Adrenal gland (tissue), 12 donors: ENCODE data around the gene MCU. TPM values are rescaled to one million over a fixed set of nuclear protein-coding genes. Genes with fewer than 3 reads are reported as not detected.
"Not testable (repeated sequence)": the region's sequence is repeated elsewhere in the genome, so short reads cannot be mapped to it uniquely, and the experiment has no call there.

Source experiments
- DNase-seq, 7 donors: peaks; one replicate each; pipeline ENCODE4 v3.0.0-alpha.2; 2019 to 2020
- H3K27ac ChIP-seq, 5 donors: fragments of 200-600 bp; sonication (generic) in 4 of 5; 1 replicate in 3 of 5; 2 replicates in 2 of 5; pipeline versions ENCODE4 v1.5.1 to v1.8.0; 2016 to 2020; ENCODE audit warnings: mild to moderate bottlenecking in 1 of 5
- H3K27me3 ChIP-seq: fragments of 200-600 bp; 2 replicates; pipeline ENCODE4 v1.8.0; 2021
- H3K36me3 ChIP-seq, 2 donors: fragments of 200-600 bp; replicated peaks in 1 of 2; 1 replicate in 1 of 2; 2 replicates in 1 of 2; pipeline versions ENCODE4 v1.5.1 to v1.8.0; 2018 to 2022
- H3K4me1 ChIP-seq, 2 donors: fragments of 200-600 bp; replicated peaks in 1 of 2; 1 replicate in 1 of 2; 2 replicates in 1 of 2; pipeline versions ENCODE4 v1.5.1 to v1.8.0; 2018 to 2021
- H3K4me3 ChIP-seq, 4 donors: fragments of 200-600 bp; sonication (generic) in 3 of 4; one replicate each; pipeline ENCODE4 v1.5.1; 2016 to 2018
- H3K9me3 ChIP-seq, 3 donors: fragments of 200-600 bp; sonication (generic) in 1 of 3; replicated peaks in 1 of 3; 1 replicate in 2 of 3; 2 replicates in 1 of 3; pipeline versions ENCODE4 v1.5.1 to v1.8.0; 2016 to 2021
- CTCF ChIP-seq, 6 experiments: fragments of 450-650 bp in 4 of 6; fragments of 200-600 bp in 2 of 6; sonication (generic) in 1 of 6; IDR thresholded peaks; 1 replicate in 5 of 6; 2 replicates in 1 of 6; pipeline versions ENCODE4 v1.5.1 to v1.8.0; 2016 to 2021; ENCODE audit warnings: antibody characterized with exemption in 6 of 6, mild to moderate bottlenecking in 2 of 6, moderate library complexity in 1 of 6
- POLR2A ChIP-seq, 2 donors: fragments of 450-650 bp; IDR thresholded peaks; one replicate each; pipeline ENCODE4 v1.6.1; 2017; ENCODE audit warnings: antibody characterized with exemption in 2 of 2, mild to moderate bottlenecking in 2 of 2, moderate library complexity in 1 of 2
- WGBS, 4 donors: extraction: QIAGEN DNeasy Blood & Tissue Kit in 2 of 4; methylation state at CpG; one replicate each; pipeline versions ENCODE4 v1.1.5 to v1.1.7; 2013 to 2017; 5-methylcytosine and 5-hydroxymethylcytosine counted together
- intact Hi-C, 2 donors: fragments of 100-400 bp; cut with DNase I; formaldehyde crosslinking; loops; one replicate each; pipeline versions ENCODE4 v1.14.1 to v1.15.0; 2022 to 2023
- polyA plus RNA-seq, 3 donors: library from polyadenylated mRNA; stranded (reverse); fragments of 200-250 nt in 2 of 3; fragments of 350-450 nt in 1 of 3; fragmentation: Illumina TruSeq in 1 of 3; extraction: RNeasy Lipid Tissue Mini Kit (QIAGEN cat#74804) in 1 of 3; gene quantifications; one replicate each; pipeline ENCODE4 v1.2.3, GENCODE V29; 2013 to 2014
- total RNA-seq, 9 donors: library from RNA; depleted of rRNA in 4 of 9; stranded (reverse); fragments of >200 nt in 4 of 9; fragments of 120-200 nt in 1 of 9; fragmentation: NEBNext Ultra II Directional in 1 of 9; extraction: Animal tissue kit (Norgen Biotek cat#: 25700) in 1 of 9; gene quantifications; one replicate each; pipeline versions ENCODE4 v1.1.0 to v1.2.4, GENCODE V29; 2013 to 2023
- donor health status: healthy with polysubstance abuse.
- donor health status: Bipolar disorder and iron deficiency.
- donor health status: DM: yes; HTN: yes; CAD: no.
- donor health status: DM: no; HTN: no; CAD: no.
- donor health status: DM: no; HTN: no; CAD: no.
- donor health status: DM: yes; HTN: yes; CAD: no.

The MCU gene
- total and polyA plus RNA-seq, 12 donors = 6.4 to 22.2 (median 14.9) TPM

GRCh38 chr10:72753760-72754231 is 61.9 kb downstream of the MCU start:
- WGBS, 4 donors = 77 to 92% (median 85%) methylated on average over 3 of the region's 3 CpGs
- intact Hi-C loops = no loop called here
- Histone ChIP-seq H3K4me3 (no peak overlapping the region), H3K9me3 (no peaks in the 10 kb centered on the region), H3K36me3 (no peaks in the 10 kb centered on the region), H3K27ac (no peak overlapping the region), H3K4me1 (no peaks in the 10 kb centered on the region), H3K27me3 (no peaks in the 10 kb centered on the region)
- TF ChIP-seq CTCF (IDR thresholded peaks at IDR 0.05) = no peak
- no peak for TF ChIP-seq POLR2A (IDR thresholded peaks at IDR 0.05)
- no peak for DNase-seq

- H3K4me3 ChIP-seq = no peak overlapping the region
- H3K4me1 ChIP-seq = no peaks in the 10 kb centered on the region
- no peaks in the 10 kb centered on the region for H3K36me3 ChIP-seq
- no peak for DNase-seq
- intact Hi-C loops = no loop called here
- H3K27ac ChIP-seq = no peak overlapping the region
- no peak for TF ChIP-seq POLR2A (IDR thresholded peaks at IDR 0.05)
- TF ChIP-seq CTCF (IDR thresholded peaks at IDR 0.05) = no peak
- no peaks in the 10 kb centered on the region for H3K27me3 ChIP-seq
- no peaks in the 10 kb centered on the region for H3K9me3 ChIP-seq
- 94 to 99% (median 96%) methylated on average over 2 of the region's 2 CpGs for WGBS, 4 donors
Observed at GRCh38 chr10:72754275-72755032, 62.5 kb downstream of the MCU start.

DNA sequence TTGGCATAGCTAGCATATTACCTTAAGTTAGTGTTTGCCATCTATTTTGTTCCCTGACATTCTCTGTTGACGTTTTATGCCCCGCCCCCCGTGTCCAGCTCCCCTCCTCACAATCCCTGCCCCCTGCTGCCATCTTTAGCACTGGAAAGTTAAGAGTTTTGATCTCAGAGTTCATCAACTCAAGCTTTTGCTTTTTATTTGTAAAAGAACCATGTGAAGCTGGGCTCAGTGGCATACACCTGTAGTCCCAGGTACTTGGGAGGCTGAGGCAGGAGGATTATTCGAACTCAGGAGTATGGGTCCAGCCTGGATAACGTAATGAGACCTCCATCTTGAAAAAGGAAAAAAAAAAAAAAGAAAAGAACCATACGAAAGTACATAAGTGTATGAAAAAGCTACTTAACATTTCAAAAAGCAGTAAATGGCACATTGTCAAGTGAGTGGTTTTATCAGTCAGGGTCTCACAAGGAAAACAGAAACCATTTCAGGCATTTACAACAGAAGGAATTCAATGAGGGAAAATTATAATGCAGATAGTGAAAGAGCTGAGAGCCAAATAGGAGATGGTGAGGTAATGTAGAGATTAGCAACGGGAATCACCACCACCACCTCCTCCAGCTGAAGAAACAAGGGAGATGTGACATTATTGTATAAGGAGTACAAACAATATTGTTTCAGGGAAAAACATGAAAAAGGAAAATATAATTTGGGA is 64.9 kb downstream of the MCU start:
- no peaks in the 10 kb centered on the region for H3K4me1 ChIP-seq
- H3K36me3 ChIP-seq = no peaks in the 10 kb centered on the region
- no peak overlapping the region for H3K27ac ChIP-seq
- intact Hi-C loops = no loop called here
- TF ChIP-seq POLR2A (IDR thresholded peaks at IDR 0.05) (no peak), CTCF (IDR thresholded peaks at IDR 0.05) (no peak)
- H3K27me3 ChIP-seq = no peaks in the 10 kb centered on the region
- DNase-seq = no peak
- 82 to 86% (median 86%) methylated on average over 7 of the region's 7 CpGs for WGBS, 4 donors
- no peak overlapping the region for H3K4me3 ChIP-seq
- H3K9me3 ChIP-seq = no peaks in the 10 kb centered on the region

DNA sequence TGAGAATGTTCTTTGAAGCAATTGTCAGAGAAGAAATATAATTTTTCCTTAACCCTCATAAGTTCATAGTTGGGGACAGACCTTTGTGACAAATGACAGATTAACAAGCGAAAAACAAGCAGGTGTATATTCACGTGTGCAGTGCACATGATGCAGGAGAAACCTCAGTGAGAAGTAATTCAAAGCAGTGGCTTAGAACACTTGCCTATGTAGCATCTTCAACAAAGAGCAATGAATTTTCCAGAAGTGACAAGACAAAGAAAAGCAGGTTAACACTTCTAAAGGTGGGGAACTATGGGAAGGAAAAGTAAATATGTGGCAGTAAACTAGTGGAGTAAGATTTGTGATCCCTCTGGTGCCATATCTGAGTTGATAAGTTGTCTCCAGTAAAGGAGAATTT is 65.8 kb downstream of the MCU start:
- Histone ChIP-seq H3K27ac (no peak overlapping the region), H3K27me3 (no peaks in the 10 kb centered on the region), H3K4me3 (no peak overlapping the region), H3K4me1 (no peaks in the 10 kb centered on the region), H3K36me3 (no peaks in the 10 kb centered on the region), H3K9me3 (no peaks in the 10 kb centered on the region)
- no peak for TF ChIP-seq CTCF (IDR thresholded peaks at IDR 0.05)
- TF ChIP-seq POLR2A (IDR thresholded peaks at IDR 0.05) = no peak
- intact Hi-C loops = no loop called here
- DNase-seq = no peak
- WGBS, 4 donors = 92 to 97% (median 95%) methylated on average over 2 of the region's 2 CpGs

GRCh38 chr10:72758930-72759329 is 67.0 kb downstream of the MCU start:
- 89 to 96% (median 94%) methylated on average over 10 of the region's 10 CpGs for WGBS, 4 donors
- H3K36me3 ChIP-seq, H3K4me3 ChIP-seq, DNase-seq, H3K4me1 ChIP-seq, H3K9me3 ChIP-seq, intact Hi-C loops, H3K27me3 ChIP-seq, H3K27ac ChIP-seq: not testable (repeated sequence)
